Keratinocyte (primary cell): ENCODE data around the gene SHROOM4. TPM values are rescaled to one million over a fixed set of nuclear protein-coding genes. Genes with fewer than 3 reads are reported as not detected.

ENCODE experiments used
- DNase-seq: peaks from one replicate; pipeline ENCODE4 v3.0.0-alpha.2; 2011; ENCODE audit warnings: low read depth, missing footprints, low spot score
- FAIRE-seq: peaks from 2 replicates; lab custom pipeline; 2011; peaks lifted over from hg19 to GRCh38; lab: Jason Lieb, UNC
- H2AFZ ChIP-seq: 2 replicates; pipeline ENCODE4 v1.6.0; 2012; ENCODE audit warnings: low read length, control low read depth, inconsistent platforms; ENCODE audit not compliant: control insufficient read depth
- H3K27ac ChIP-seq: 2 replicates; pipeline ENCODE4 v1.5.1; 2011; ENCODE audit warnings: low read length; ENCODE audit not compliant: control insufficient read depth, insufficient read depth
- H3K27me3 ChIP-seq: 3 replicates; pipeline ENCODE4 v1.6.0; 2011; ENCODE audit warnings: low read length; ENCODE audit not compliant: control insufficient read depth, insufficient read depth; ENCODE audit errors: extremely low read depth
- H3K36me3 ChIP-seq, 2 experiments: 2 replicates in 1 of 2; 3 replicates in 1 of 2; pipeline ENCODE4 v1.5.1; 2011; ENCODE audit warnings: low read length in 2 of 2, mild to moderate bottlenecking in 1 of 2; ENCODE audit not compliant: control insufficient read depth in 2 of 2, insufficient read depth in 2 of 2; ENCODE audit errors: extremely low read depth in 1 of 2
- H3K4me1 ChIP-seq: 3 replicates; pipeline ENCODE4 v1.5.1; 2011; ENCODE audit warnings: low read length; ENCODE audit not compliant: control insufficient read depth, insufficient read depth; ENCODE audit errors: extremely low read depth
- H3K4me2 ChIP-seq: 3 replicates; pipeline ENCODE4 v1.6.0; 2011; ENCODE audit warnings: low read depth, low read length; ENCODE audit not compliant: control insufficient read depth, insufficient read depth; ENCODE audit errors: extremely low read depth
- H3K4me3 ChIP-seq, 3 experiments: fragments of 200-600 bp in 1 of 3; sonication (generic) in 1 of 3; 2 replicates in 2 of 3; 3 replicates in 1 of 3; pipeline ENCODE4 v1.5.1; 2011 to 2016; ENCODE audit warnings: low read length in 3 of 3, mild to moderate bottlenecking in 3 of 3, control low read depth in 2 of 3, inconsistent platforms in 1 of 3, low read depth in 1 of 3, mixed read lengths in 1 of 3, mixed run types in 1 of 3, moderate library complexity in 1 of 3; ENCODE audit not compliant: control insufficient read depth in 2 of 3, insufficient read depth in 2 of 3; ENCODE audit errors: extremely low read depth in 1 of 3
- H3K79me2 ChIP-seq: 2 replicates; pipeline ENCODE4 v1.6.0; 2012; ENCODE audit warnings: low read length; ENCODE audit not compliant: control insufficient read depth, insufficient read depth
- H3K9ac ChIP-seq: 3 replicates; pipeline ENCODE4 v1.6.0; 2011; ENCODE audit warnings: low read length; ENCODE audit not compliant: control insufficient read depth, insufficient read depth; ENCODE audit errors: extremely low read depth
- H3K9me1 ChIP-seq: 3 replicates; pipeline ENCODE4 v1.6.0; 2011; ENCODE audit warnings: low read length; ENCODE audit not compliant: control insufficient read depth, insufficient read depth; ENCODE audit errors: extremely low read depth
- H3K9me3 ChIP-seq: 2 replicates; pipeline ENCODE4 v1.5.1; 2012; ENCODE audit warnings: low read depth, low read length; ENCODE audit not compliant: control insufficient read depth
- H4K20me1 ChIP-seq: 3 replicates; pipeline ENCODE4 v1.6.0; 2011; ENCODE audit warnings: low read length; ENCODE audit not compliant: control insufficient read depth, insufficient read depth; ENCODE audit errors: extremely low read depth
- CTCF ChIP-seq, 3 experiments: IDR thresholded peaks in 1 of 3; conservative IDR thresholded peaks in 1 of 3; optimal IDR thresholded peaks in 1 of 3; 2 replicates in 2 of 3; 3 replicates in 1 of 3; pipeline versions ENCODE3 to v1.5.1; 2011; ENCODE audit warnings: low read length in 3 of 3, mild to moderate bottlenecking in 3 of 3, moderate library complexity in 2 of 3, control low read depth in 1 of 3, inconsistent platforms in 1 of 3; ENCODE audit not compliant: insufficient read depth in 2 of 3; ENCODE audit errors: extremely low read depth in 1 of 3
- EZH2 ChIP-seq: IDR thresholded peaks from one replicate; pipeline ENCODE4 v1.6.1; 2012; ENCODE audit warnings: inconsistent platforms, mild to moderate bottlenecking, low read length, moderate library complexity
- dilution Hi-C: fragments of 300-500 bp; cut with MboI; formaldehyde crosslinking; loops from one replicate; pipeline ENCODE4 v1.7.0; 2020; ENCODE audit warnings: low sequenced_read_pairs; ENCODE audit not compliant: extremely low pct_ligation_motif_present
- polyA plus RNA-seq, 5 experiments: library from polyadenylated mRNA; depleted of rRNA in 3 of 5; stranded (reverse) in 3 of 5; stranded (forward) in 1 of 5; unstranded in 1 of 5; fragments of >200 nt; gene quantifications; 1 replicate in 1 of 5; 2 replicates in 3 of 5; 3 replicates in 1 of 5; pipeline versions ENCODE4 v1.2.1 to v1.2.3, GENCODE V29; 2011 to 2012; ENCODE audit warnings: missing spikeins in 2 of 5, low read depth in 1 of 5, low replicate concordance in 1 of 5

Gene SHROOM4
- polyA plus RNA-seq, 1 donor (not counting 4 experiments of a cell fraction or from before 2014, with no cell fraction given), result 0.50 TPM

- no peaks in the 10 kb centered on the region for H3K9me3 ChIP-seq
- H3K9me1 ChIP-seq, result no peaks in the 10 kb centered on the region
- no peak overlapping the region for H3K4me2 ChIP-seq
- H4K20me1 ChIP-seq, result no peaks in the 10 kb centered on the region
- no peak overlapping the region for H2AFZ ChIP-seq
- H3K4me3 ChIP-seq, result no peak overlapping the region
- H3K27me3 ChIP-seq, result no peaks in the 10 kb centered on the region
- H3K79me2 ChIP-seq, result no peaks in the 10 kb centered on the region
- H3K9ac ChIP-seq, result no peak overlapping the region
- FAIRE-seq (no peak), DNase-seq (no peak)
- dilution Hi-C loops, result no loop called here
- no peak overlapping the region for H3K27ac ChIP-seq
- H3K36me3 ChIP-seq, result no peaks in the 10 kb centered on the region
- H3K4me1 ChIP-seq, result no peaks in the 10 kb centered on the region
- TF ChIP-seq CTCF (optimal IDR thresholded peaks at IDR 0.05 in 1 of 3, IDR thresholded peaks at IDR 0.05 in 1 of 3, conservative IDR thresholded peaks at IDR 0.05 in 1 of 3; ENCODE audit: extremely low read depth in 1 of 3, insufficient read depth in 2 of 3, low read length in 3 of 3), result no peak
- no peak for TF ChIP-seq EZH2
Observed at GRCh38 chrX:50723006-50723405, 91.0 kb downstream of the SHROOM4 start.

- H3K27ac ChIP-seq, result no peak overlapping the region
- H4K20me1 ChIP-seq, result no peaks in the 10 kb centered on the region
- dilution Hi-C loops, result no loop called here
- FAIRE-seq (no peak), DNase-seq (no peak)
- no peak for TF ChIP-seq CTCF (optimal IDR thresholded peaks at IDR 0.05 in 1 of 3, IDR thresholded peaks at IDR 0.05 in 1 of 3, conservative IDR thresholded peaks at IDR 0.05 in 1 of 3; ENCODE audit: extremely low read depth in 1 of 3, insufficient read depth in 2 of 3, low read length in 3 of 3)
- TF ChIP-seq EZH2, result no peak
- no peak overlapping the region for H3K4me2 ChIP-seq
- H2AFZ ChIP-seq, result no peak overlapping the region
- no peaks in the 10 kb centered on the region for H3K9me3 ChIP-seq
- H3K4me1 ChIP-seq, result no peaks in the 10 kb centered on the region
- H3K27me3 ChIP-seq, result no peaks in the 10 kb centered on the region
- no peaks in the 10 kb centered on the region for H3K36me3 ChIP-seq
- H3K9ac ChIP-seq, result no peak overlapping the region
- H3K9me1 ChIP-seq, result no peaks in the 10 kb centered on the region
- H3K4me3 ChIP-seq, result no peak overlapping the region
- no peaks in the 10 kb centered on the region for H3K79me2 ChIP-seq
Observed at GRCh38 chrX:50721764-50722521, 92.1 kb downstream of the SHROOM4 start.
